Measurements from ENCODE around the gene NUDT16. TPM values are rescaled to one million over a fixed set of nuclear protein-coding genes. Genes with fewer than 3 reads are reported as not detected.

NUDT16 gene
- total RNA-seq, 2 donors from 2014 or later: 25.2 to 26.0 TPM

DNA sequence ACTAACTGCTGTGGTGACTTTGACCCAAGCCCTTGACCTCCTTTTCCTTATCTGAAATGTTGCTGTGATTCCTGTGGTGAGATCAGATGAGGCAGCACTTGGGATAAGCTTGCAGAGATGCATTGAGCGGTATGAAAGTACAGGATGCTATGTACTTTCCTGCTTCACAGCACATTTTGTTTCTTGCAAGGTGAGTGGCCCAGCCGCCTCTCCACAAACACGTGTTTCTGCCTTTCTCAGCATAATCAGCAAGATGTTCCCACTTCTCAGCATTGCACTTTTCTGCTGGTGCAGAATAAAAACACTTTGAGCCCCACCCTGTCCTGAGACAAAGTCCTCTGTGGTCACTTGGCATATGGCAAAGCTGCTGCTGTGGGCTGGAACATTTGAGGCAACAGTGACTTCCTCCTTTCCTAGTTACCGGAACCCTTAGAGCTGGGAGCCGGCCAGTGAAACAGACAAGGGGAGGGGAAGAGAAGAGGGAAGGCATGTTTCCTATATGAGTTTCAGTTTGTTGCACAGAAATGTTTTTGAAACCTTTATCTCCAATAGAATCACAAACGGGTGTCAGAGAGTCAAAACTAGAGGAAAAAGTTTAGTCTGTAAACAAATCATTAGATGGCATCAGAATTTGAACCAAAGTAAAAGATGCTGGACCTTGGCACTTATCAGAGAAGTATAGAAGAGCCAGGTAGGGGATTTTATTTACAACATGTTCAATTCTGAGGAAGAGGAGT lies 5.0 kb downstream of the NUDT16 start:
- Histone ChIP-seq H3K4me1 (replicated peaks) (no peaks in the 10 kb centered on the region), H3K9me3 (no peaks in the 10 kb centered on the region), H3K36me3 (no peaks in the 10 kb centered on the region), H3K27ac (no peak overlapping the region), H3K27me3 (replicated peaks; ENCODE audit: insufficient read depth) (no peaks in the 10 kb centered on the region), H3K4me3 (no peak overlapping the region)
- intact Hi-C loops (cut with DNase I): loop anchor here (10.0 kb wide), 1 partner anchor 1028 kb away; the partner anchor contains the start of gene DNAJC13
- TF ChIP-seq, protein P1, sequence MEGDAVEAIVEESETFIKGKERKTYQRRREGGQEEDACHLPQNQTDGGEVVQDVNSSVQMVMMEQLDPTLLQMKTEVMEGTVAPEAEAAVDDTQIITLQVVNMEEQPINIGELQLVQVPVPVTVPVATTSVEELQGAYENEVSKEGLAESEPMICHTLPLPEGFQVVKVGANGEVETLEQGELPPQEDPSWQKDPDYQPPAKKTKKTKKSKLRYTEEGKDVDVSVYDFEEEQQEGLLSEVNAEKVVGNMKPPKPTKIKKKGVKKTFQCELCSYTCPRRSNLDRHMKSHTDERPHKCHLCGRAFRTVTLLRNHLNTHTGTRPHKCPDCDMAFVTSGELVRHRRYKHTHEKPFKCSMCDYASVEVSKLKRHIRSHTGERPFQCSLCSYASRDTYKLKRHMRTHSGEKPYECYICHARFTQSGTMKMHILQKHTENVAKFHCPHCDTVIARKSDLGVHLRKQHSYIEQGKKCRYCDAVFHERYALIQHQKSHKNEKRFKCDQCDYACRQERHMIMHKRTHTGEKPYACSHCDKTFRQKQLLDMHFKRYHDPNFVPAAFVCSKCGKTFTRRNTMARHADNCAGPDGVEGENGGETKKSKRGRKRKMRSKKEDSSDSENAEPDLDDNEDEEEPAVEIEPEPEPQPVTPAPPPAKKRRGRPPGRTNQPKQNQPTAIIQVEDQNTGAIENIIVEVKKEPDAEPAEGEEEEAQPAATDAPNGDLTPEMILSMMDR (IDR thresholded peaks at IDR 0.05): no peak
- peak; percentile 12 for DNase-seq (ENCODE audit: low spot score)
- WGBS: 63% methylated on average over 6 of the region's 6 CpGs

DNA sequence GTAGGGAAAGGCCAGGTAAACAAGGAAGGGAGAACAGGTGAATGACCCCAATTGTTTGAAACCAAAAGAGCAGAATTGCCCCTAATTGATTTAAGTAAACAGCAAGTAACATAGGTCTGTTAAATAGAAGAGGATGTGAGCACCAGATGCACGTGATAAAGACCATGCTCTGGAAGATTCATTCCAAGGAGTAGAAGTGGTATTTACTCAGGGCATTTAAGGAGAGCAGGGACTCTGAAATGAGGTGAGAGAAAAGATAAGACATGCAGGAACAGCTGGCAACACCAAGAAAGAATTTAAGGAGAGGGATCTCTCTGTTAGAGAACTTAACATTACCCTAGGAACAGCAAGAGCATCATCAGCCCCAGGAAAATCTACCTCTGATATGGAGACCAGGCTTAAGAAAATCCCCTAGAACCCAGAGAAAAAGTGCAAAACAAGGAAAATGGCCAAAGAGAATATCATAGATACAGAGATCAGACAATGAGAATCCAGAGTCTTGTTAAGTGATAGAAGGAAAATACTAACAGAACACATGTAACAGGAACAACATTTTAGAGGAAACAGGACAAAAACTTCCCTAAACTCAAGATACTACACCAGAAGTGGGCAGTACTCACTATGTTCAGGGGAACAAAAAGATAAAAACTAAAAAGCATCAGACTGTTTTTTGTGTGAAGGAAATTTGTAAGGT lies 6.4 kb downstream of the NUDT16 start:
- intact Hi-C loops (cut with DNase I): loop anchor here (10.0 kb wide), 1 partner anchor 1027 kb away; the partner anchor contains the start of gene DNAJC13
- Histone ChIP-seq H3K9me3 (no peaks in the 10 kb centered on the region), H3K36me3 (no peaks in the 10 kb centered on the region), H3K27ac (no peak overlapping the region), H3K4me3 (no peak overlapping the region), H3K4me1 (replicated peaks) (no peaks in the 10 kb centered on the region), H3K27me3 (replicated peaks; ENCODE audit: insufficient read depth) (no peaks in the 10 kb centered on the region)
- TF ChIP-seq POLR2AphosphoS5 (IDR thresholded peaks at IDR 0.05) (no peak), POLR2A (IDR thresholded peaks at IDR 0.05) (no peak)
- TF ChIP-seq, protein P1 (IDR thresholded peaks at IDR 0.05): no peak
- no peak for DNase-seq (ENCODE audit: low spot score)
- 24% methylated on average over 1 of the region's 1 CpG for WGBS

DNA sequence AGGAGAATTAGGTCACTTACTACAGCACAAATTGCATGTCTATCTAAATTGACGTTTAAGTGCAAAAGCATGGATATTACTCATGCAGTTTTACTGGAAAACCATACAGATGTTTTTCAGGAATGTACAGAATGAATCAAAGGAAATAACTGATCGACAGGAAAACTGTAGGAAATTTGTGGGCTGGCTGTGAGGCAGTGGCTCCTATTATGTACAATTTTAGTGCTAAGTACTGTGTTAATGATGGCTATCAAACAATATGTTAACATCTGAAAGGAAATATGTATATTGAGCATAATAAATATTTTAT lies 6.9 kb downstream of the NUDT16 start:
- Histone ChIP-seq H3K27me3 (replicated peaks; ENCODE audit: insufficient read depth) (no peaks in the 10 kb centered on the region), H3K27ac (no peak overlapping the region), H3K4me1 (replicated peaks) (no peaks in the 10 kb centered on the region), H3K4me3 (no peak overlapping the region), H3K36me3 (no peaks in the 10 kb centered on the region), H3K9me3 (no peaks in the 10 kb centered on the region)
- 50% methylated on average over 2 of the region's 2 CpGs for WGBS
- DNase-seq (ENCODE audit: low spot score): no peak
- no peak for TF ChIP-seq POLR2AphosphoS5 (IDR thresholded peaks at IDR 0.05)
- intact Hi-C loops (cut with DNase I): loop anchor here (10.0 kb wide), 1 partner anchor 1026 kb away; the partner anchor contains the start of gene DNAJC13

DNA sequence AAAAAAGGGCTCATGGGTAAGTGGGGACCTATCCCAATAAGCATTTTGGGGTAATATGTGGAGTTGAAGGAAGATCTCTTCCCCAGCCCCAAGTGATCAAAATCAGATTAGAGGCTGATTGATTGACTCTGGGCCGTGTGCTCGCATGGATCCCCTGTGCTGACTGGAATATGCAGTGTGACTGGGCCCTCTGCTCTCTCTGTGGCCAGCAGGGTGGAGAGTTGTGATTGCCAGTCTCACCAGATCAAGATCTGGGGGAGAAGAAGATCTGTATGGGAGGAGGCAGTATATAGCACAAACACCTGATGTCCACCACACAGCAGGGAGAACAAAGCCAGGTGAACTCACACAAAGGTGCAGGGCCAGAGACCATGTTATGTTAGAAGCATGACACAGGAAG lies 8.8 kb downstream of the NUDT16 start:
- no peak overlapping the region for H3K27ac ChIP-seq
- no peaks in the 10 kb centered on the region for H3K27me3 ChIP-seq (replicated peaks; ENCODE audit: insufficient read depth)
- no peaks in the 10 kb centered on the region for H3K9me3 ChIP-seq
- WGBS: 87% methylated on average over 2 of the region's 2 CpGs
- no peaks in the 10 kb centered on the region for H3K4me1 ChIP-seq (replicated peaks)
- DNase-seq (ENCODE audit: low spot score): no peak
- TF ChIP-seq, protein P1 (IDR thresholded peaks at IDR 0.05): no peak
- TF ChIP-seq POLR2A (IDR thresholded peaks at IDR 0.05) (no peak), POLR2AphosphoS5 (IDR thresholded peaks at IDR 0.05) (no peak)
- no peaks in the 10 kb centered on the region for H3K36me3 ChIP-seq
- no peak overlapping the region for H3K4me3 ChIP-seq
- intact Hi-C loops (cut with DNase I): no loop called here

DNA sequence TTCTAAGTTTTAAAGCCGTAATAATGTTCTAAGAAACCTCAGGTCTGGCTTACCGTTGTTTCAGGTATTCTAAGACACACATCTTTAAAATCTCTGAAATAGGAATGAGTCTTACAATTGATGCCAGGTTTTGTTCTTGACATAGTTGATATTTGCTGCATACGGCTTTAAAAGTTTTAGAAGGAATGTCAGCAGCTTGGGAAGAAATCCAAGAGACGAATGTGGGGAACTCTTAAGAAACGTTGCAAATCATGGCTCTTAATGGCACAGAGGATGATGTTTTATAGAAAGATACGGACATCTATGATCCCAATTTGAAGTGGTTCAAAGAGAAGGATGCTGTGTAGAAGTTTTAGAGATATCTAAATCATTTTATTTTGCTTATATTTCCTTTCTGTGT lies 11.5 kb downstream of the NUDT16 start:
- Histone ChIP-seq H3K36me3 (no peaks in the 10 kb centered on the region), H3K4me1 (replicated peaks) (no peaks in the 10 kb centered on the region), H3K27me3 (replicated peaks; ENCODE audit: insufficient read depth) (no peaks in the 10 kb centered on the region), H3K4me3 (no peak overlapping the region), H3K27ac (no peak overlapping the region), H3K9me3 (no peaks in the 10 kb centered on the region)
- 42% methylated on average over 6 of the region's 6 CpGs for WGBS
- intact Hi-C loops (cut with DNase I): no loop called here
- TF ChIP-seq POLR2A (IDR thresholded peaks at IDR 0.05) (no peak), POLR2AphosphoS5 (IDR thresholded peaks at IDR 0.05) (no peak)
- TF ChIP-seq, protein P1 (IDR thresholded peaks at IDR 0.05): no peak
- no peak for DNase-seq (ENCODE audit: low spot score)

Data from prostate gland (tissue), 2 donors.